Dermis microvascular lymphatic vessel endothelial cell (primary cell): ENCODE measurements around the gene SLC17A7. TPM values are rescaled to one million over a fixed set of nuclear protein-coding genes. Genes with fewer than 3 reads are reported as not detected.
"Not testable (repeated sequence)": the region's sequence is repeated elsewhere in the genome, so short reads cannot be mapped to it uniquely, and the experiment has no call there.

Experiments
- DNase-seq, 2 donors: peaks; one replicate each; pipeline versions ENCODE4 v3.0.0 to v3.0.0-alpha.2; 2010; ENCODE audit warnings: low read depth in 2 of 2
- total RNA-seq: library from RNA; depleted of rRNA; stranded (reverse); fragments of >200 nt; gene quantifications from 2 replicates; pipeline ENCODE4 v1.2.1, GENCODE V29; 2014

Gene SLC17A7
- total RNA-seq, 1 donor from 2014 or later, result 0.13 TPM

- DNase-seq, result no peak
Measured at GRCh38 chr19:49469828-49470614, 28.7 kb upstream of the SLC17A7 start.

GRCh38 chr19:49468746-49469447 lies 27.6 kb upstream of the SLC17A7 start:
- no peak for DNase-seq

GRCh38 chr19:49468199-49468598 lies 26.9 kb upstream of the SLC17A7 start:
- DNase-seq, result no peak

DNA sequence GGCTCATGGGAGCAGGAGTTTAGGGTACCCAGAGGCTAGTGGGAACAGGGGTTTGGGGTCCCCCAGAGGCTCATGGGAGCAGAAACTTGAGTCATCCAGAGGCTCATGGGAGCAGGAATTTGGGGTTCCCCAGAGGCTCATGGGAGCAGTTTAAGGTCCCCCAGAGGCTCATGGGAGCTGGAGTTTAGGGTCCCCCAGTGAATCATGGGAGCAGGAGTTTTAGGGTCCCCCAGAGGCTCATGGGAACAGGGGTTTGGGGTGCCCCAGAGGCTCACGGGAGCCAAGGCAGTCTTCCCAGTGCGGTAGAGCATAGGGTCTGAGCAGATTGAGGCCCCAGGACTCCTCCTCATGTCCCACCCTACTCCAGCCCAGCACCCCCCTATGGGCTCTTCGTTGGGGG lies 24.0 kb upstream of the SLC17A7 start:
- DNase-seq, result no peak

GRCh38 chr19:49463960-49464740 lies 22.8 kb upstream of the SLC17A7 start:
- no peak for DNase-seq

GRCh38 chr19:49462492-49462891 lies 21.2 kb upstream of the SLC17A7 start:
- no peak for DNase-seq

- DNase-seq, result no peak
Measured at GRCh38 chr19:49461656-49462055, 20.3 kb upstream of the SLC17A7 start.

DNA sequence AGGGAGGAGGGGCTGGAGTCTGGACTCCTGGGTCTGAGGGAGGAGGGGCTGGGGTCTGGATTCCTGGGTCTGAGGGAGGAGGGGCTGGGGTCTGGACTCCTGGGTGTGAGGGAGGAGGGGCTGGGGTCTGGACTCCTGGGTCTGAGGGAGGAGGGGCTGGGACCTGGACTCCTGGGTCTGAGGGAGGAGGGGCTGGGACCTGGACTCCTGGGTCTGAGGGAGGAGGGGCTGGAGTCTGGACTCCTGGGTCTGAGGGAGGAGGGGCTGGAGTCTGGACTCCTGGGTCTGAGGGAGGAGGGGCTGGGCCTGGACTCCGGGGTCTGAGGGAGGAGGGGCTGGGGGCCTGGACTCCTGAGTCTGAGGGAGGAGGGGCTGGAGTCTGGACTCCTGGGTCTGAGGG lies 19.8 kb upstream of the SLC17A7 start:
- not testable (repeated sequence) for DNase-seq

- DNase-seq, result no peak
Measured at GRCh38 chr19:49459388-49459787, 18.1 kb upstream of the SLC17A7 start.

DNA sequence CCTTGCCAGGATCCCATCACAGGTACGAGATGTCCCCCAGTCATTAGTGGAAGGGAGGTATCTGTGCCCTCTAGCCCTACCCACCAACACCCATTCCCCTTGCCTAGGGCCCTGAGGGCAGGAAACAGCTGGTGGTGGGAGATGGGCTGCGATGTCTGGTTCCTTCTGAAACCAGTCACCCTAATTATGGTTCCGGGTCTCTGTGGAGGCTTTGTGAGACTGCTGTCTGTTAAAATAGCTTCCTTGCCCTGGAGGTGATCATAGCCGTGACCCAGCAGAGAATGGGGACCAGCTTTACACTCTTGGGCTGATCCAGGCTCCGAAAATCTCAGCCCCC lies 17.2 kb upstream of the SLC17A7 start:
- no peak for DNase-seq

- no peak for DNase-seq
Measured at GRCh38 chr19:49456326-49456725, 15.0 kb upstream of the SLC17A7 start.

DNA sequence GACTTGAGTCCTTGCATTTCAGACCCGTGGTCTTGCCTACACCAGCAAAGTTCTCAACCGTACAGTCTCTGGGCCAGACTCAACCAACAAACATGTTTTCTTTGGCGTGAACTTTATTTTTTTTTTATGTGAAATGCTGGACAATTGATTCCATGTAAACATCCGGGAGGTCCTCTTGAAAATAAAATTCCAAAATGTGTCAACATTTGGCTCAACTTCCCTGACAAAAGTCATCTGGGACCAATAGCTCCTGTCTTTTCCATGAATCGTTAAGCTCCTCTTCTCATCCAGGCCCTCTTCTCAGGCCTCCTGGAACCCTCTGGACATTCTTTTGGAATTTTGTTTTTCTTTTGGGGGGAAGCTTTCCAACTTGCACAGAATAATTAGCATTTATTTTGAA lies 14.4 kb upstream of the SLC17A7 start:
- no peak for DNase-seq

GRCh38 chr19:49453757-49454240 lies 12.5 kb upstream of the SLC17A7 start:
- DNase-seq, result no peak

DNA sequence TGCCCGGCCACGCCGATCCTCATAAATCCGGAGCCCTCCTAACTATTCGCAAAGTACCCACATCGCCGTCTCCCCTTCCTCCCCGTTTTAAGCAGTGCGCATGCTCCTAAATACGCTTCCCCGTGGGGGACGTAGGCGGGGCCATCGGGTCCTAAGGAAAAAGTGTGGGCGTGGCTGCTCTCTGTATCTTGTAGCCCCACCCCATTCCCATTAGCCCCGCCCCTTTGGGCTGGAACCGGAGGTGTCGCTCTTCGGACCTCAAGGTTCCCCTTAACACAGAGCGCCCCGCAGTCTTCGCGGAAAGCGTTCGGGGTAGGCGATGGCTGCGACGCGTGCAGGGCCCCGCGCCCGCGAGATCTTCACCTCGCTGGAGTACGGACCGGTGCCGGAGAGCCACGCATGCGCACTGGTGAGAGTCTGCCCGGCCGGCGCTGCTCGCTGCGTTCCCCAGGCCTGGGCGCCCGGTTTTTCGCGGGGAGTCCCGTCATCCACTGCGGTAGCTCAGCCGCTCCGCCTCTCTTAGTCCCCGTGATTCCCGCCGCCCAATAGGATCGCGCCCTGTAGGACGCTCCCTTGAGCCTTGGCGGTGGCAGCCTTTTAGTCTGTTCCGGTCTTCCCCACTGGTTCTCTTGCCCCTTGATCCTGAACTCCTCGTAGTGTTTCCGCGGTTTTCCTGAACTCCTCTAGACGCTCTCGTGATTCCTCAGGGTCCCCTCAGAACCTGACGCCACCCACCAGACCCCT lies 11.9 kb upstream of the SLC17A7 start, which contains the start of gene ALDH16A1:
Gene ALDH16A1 (plus strand): TSS at position 213 of the 744 bp plus-strand sequence. CDS start 107 bp downstream, at position 320.
- DNase-seq, result peak; percentile 93 to 98

DNA sequence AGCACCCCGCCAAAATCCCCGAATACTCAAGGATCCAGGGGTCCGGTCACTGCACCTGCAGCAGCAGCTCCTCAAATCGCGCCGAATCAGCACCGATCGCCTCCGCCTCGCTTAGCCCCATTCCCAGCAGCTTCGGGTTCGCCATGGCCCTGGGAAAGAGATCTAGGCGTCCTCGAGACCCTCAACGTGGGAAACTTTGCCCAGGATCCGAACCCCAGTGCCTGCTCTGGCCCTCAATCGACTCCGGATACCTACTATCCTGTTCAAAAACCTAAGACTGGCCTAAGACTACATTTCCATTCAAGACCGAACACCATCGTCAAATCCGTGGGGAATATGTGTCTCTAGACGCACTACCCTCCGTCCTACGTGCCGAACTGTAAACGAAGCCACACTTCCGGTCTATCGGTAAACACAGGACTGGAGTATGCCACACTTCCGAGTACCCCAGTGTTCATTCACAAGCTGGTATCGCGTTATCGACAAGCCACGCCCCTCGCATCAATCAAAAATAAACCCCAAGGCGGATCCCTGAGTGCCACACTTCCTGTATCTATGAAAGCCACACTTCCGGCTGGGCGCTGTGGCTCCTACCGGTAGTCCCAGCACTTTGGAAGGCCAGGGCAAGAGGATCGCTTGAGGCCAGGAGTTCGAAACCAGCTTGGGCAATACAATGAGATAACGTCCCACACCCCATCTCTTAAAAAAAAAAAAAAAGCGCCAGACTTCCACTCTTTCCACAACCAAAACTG lies 10.3 kb upstream of the SLC17A7 start, which contains the start of gene PIH1D1:
Gene PIH1D1 (minus strand): TSS at position 385 of the 752 bp plus-strand sequence. CDS start 240 bp downstream, at position 145.
- peak; percentile 99 to 100 for DNase-seq

DNA sequence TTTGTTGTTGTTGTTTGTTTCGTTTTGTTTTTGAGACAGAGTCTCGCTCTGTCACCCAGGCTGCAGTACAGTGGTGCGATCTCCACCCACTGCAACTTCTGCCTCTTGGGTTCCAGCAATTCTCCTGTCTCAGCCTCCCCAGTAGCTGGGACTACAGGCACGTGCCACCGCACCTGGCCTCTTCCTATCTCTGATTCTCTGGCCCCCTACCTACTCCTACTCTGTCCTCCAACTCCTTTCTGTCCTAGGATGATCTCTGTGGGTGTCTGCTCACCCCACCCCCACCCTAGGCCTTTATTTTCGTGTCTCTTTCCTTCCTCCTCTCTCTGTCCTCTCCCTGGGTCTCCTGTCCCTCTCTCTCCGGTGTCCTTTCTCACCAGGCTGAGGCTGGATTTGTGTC lies 9.1 kb upstream of the SLC17A7 start:
- DNase-seq, result no peak

GRCh38 chr19:49448432-49448786 lies 7.1 kb upstream of the SLC17A7 start:
- DNase-seq, result no peak

DNA sequence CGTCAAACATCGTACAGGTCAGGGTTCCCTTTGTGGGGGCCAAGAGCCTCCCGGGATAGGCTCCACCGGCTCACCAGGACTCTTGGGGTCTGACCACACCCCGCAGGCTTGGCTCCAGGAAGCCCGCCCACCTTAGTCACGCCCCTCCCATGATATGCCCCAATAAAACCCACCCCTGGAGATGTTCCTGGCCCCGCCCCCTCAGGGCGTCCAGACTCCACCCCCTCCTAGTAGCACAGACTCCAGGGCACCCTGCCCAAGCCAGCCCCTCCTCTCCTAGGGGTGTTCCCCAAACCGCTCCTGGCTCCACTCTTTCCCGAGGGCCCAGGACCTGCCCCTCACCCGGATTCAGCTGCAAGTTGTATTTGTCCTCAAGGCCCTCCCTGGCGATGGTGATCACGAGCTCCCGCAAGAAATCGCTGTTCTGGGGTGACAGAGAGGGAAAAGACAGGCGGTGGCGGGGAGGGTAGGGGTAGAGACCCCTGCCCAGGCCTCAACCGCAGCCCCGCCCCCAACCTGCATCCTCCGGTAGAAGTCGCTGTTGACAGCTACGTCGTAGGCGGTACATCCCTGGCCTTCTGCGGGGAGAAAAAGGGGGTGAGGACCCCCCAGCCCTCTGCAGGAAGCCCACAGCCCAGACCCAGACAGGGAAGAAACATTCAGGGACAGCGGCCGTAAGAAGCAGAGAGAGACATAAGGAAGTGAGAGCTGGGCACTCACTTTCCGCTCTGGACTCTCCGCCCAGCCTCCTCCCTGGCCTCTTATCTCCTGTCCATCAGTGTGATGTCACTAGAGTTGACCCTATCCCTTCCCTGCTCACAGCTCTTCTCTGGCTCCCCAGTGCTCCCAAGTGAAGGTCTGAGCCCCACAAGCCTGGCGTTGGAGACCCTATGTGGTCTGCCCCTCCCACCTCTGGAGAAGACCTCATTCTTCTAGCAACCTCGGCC lies 6.4 kb upstream of the SLC17A7 start:
- peak in 1 of 2 donors; percentile 25 for DNase-seq

- DNase-seq, result no peak
Measured at GRCh38 chr19:49445997-49446396, 4.7 kb upstream of the SLC17A7 start.
